Measurements from ENCODE around the gene BBS9.

DNA sequence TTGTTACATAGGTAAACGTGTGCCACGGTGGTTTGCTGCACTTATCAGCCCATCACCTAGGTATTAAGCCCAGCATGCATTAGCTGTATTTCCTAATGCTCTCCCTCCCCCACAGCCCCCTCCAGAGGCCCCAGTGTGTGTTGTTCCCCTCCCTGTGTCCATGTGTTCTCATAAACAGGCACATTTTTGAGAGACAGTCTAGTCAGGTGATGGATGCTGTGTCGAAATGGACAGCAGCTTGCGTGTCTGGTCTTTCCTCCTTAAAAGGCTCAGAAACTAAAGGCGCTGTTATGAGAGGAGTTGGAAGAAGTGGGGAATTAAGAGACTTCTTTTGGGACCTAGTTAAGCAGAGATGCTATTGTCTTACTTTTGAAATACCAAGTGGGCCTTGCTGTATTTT lies 296.0 kb downstream of the BBS9 start:
- TF ChIP-seq, protein P1, sequence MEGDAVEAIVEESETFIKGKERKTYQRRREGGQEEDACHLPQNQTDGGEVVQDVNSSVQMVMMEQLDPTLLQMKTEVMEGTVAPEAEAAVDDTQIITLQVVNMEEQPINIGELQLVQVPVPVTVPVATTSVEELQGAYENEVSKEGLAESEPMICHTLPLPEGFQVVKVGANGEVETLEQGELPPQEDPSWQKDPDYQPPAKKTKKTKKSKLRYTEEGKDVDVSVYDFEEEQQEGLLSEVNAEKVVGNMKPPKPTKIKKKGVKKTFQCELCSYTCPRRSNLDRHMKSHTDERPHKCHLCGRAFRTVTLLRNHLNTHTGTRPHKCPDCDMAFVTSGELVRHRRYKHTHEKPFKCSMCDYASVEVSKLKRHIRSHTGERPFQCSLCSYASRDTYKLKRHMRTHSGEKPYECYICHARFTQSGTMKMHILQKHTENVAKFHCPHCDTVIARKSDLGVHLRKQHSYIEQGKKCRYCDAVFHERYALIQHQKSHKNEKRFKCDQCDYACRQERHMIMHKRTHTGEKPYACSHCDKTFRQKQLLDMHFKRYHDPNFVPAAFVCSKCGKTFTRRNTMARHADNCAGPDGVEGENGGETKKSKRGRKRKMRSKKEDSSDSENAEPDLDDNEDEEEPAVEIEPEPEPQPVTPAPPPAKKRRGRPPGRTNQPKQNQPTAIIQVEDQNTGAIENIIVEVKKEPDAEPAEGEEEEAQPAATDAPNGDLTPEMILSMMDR (IDR thresholded peaks at IDR 0.05; ENCODE audit: low read depth, low read length) = no peak
- TF ChIP-seq EZH2phosphoT487 (IDR thresholded peaks at IDR 0.05; ENCODE audit: low read depth) = no peak

All from OCI-LY3 (cell line).